DMS 273 treated with DMSO at 0.1 percent for 48 hours (cell line): Measurements from ENCODE around the gene ERAS.

Experiments
- DNase-seq: peaks from one replicate; lab custom pipeline; 2025; lab: John Stamatoyannopoulos, UW

The ERAS gene

GRCh38 chrX:48826135-48826875 lies at the start of gene ERAS:
ERAS (plus strand) TSS chrX:48826513; CDS start chrX:48829124, 2,611 bp downstream.
- no peak for DNase-seq

GRCh38 chrX:48776818-48777439 lies 49.4 kb upstream of the ERAS start:
- no peak for DNase-seq

GRCh38 chrX:48779399-48779798 lies 46.9 kb upstream of the ERAS start:
- no peak for DNase-seq

- DNase-seq = no peak
Observed at GRCh38 chrX:48781705-48782104, 44.6 kb upstream of the ERAS start.

GRCh38 chrX:48782216-48782615 lies 44.1 kb upstream of the ERAS start:
- DNase-seq = no peak

GRCh38 chrX:48782795-48783194 lies 43.5 kb upstream of the ERAS start:
- DNase-seq = no peak

- no peak for DNase-seq
Observed at GRCh38 chrX:48784726-48785125, 41.6 kb upstream of the ERAS start.

- no peak for DNase-seq
Observed at GRCh38 chrX:48785186-48785539, 41.1 kb upstream of the ERAS start.

GRCh38 chrX:48785540-48786214 lies 40.6 kb upstream of the ERAS start:
- DNase-seq = no peak

GRCh38 chrX:48786341-48786800 lies 39.9 kb upstream of the ERAS start, which contains the start of gene GATA1:
GATA1 (plus strand) TSS chrX:48786590; CDS start chrX:48791110, 4,520 bp downstream.
- DNase-seq = no peak

GRCh38 chrX:48786825-48787504 lies 39.3 kb upstream of the ERAS start:
- no peak for DNase-seq

GRCh38 chrX:48787505-48788443 lies 38.5 kb upstream of the ERAS start:
- no peak for DNase-seq

GRCh38 chrX:48789366-48790220 lies 36.7 kb upstream of the ERAS start:
- no peak for DNase-seq

- no peak for DNase-seq
Observed at GRCh38 chrX:48790477-48790876, 35.8 kb upstream of the ERAS start.

GRCh38 chrX:48791063-48791820 lies 35.1 kb upstream of the ERAS start:
- DNase-seq = no peak

- DNase-seq = no peak
Observed at GRCh38 chrX:48792219-48792618, 34.1 kb upstream of the ERAS start.

- no peak for DNase-seq
Observed at GRCh38 chrX:48793935-48794334, 32.4 kb upstream of the ERAS start.

- no peak for DNase-seq
Observed at GRCh38 chrX:48794340-48794910, 31.9 kb upstream of the ERAS start.

GRCh38 chrX:48794911-48795515 lies 31.3 kb upstream of the ERAS start:
- DNase-seq = no peak
